ENCODE data around the gene DGKE.

The DGKE gene

DNA sequence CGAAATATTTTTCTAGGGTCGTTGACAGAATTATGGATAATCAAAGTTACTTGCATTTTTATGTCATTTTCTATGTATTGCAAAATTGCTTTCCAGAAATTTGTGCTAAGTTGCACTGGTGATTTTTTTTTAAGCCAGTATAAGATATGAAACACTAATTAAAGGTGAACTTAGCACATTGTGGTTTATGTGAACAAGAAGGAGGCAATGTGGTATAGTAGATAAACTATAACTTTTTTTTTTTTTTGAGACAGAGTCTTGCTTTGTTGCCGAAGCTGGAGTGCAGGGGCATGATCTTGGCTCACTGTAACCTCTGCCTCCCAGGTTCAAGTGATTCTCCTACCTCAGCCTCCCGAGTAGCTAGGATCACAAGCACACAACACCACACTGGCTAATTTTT is 13.2 kb downstream of the DGKE start:
- DNase-seq (ENCODE audit: low read depth in 2 of 2) = no peak

DNA sequence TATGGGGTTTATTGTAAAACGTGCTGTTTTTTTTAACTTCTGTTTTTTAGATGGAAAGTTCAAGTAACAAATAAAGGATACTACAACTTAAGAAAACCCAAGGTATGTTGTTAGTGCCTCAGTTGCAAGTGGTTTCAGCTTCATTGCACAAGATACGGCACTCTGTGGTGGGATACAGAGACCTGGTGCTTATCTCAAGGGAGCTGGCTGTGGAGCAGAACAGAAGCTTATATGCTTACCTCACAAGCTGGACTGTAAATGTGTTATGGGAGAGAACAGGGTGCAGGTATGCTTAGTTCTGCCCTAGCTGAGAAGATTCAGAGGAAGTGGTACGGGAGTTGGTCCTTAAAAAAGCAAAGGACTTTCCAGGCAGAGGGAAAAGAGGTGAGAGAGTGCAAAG is 15.2 kb downstream of the DGKE start:
- no peak for DNase-seq (ENCODE audit: low read depth in 2 of 2)

DNA sequence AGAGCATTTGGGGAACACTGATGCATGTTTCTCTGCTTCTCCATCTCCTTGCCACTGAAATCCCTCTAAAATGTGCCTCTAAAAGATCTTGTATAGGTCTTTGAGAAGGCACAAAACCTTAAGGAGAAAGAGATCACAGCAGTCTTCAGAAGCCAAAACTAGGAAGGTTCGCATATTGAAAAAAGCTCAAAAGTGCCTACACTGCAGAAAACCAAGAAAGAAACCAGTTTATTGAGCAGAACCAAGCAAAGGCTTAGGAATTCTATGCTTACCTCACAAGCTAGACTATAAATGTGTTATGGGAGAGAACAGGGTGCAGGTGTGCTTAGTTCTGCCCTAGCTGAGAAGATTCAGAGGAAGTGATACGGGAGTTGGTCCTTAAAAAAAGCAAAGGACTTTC is 16.6 kb downstream of the DGKE start:
- no peak for DNase-seq (ENCODE audit: low read depth in 2 of 2)

DNA sequence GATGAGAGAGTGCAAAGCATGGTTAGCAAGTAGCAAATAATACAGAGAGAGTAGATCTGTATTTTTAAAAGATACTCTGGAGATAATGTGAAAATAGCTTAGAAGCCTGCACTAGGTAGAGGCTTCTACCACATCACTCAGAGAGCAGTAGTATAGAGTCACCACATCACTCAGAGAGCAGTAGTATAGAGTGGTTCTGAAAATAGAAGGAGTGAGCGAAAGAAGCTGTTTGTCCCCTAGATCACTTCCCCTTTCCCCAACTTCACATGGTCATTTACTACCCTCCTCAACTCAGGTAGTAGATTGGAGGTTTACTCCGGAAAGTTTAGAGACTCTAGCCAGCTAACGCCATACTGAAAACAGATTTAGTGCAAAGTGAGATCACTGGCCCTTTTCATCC is 17.1 kb downstream of the DGKE start:
- DNase-seq (ENCODE audit: low read depth in 2 of 2) = no peak

DNA sequence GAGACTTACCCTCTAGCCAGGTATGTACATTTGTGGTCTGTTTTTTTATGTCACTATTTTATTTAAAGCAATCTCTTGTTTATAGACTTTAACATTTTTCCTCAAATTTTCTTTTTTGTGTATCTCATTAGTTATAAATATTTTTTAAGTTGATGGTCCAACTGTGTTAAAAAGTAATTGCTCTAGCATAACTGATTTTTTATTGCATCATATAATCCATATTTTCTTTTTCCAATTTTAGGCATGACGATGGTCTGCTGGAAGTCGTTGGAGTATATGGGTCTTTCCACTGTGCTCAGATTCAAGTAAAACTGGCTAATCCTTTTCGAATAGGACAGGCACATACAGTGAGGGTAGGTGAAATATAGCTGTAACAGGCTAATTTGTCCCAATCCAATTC is 27.9 kb downstream of the DGKE start:
- no peak for DNase-seq (ENCODE audit: low read depth in 2 of 2)

DNA sequence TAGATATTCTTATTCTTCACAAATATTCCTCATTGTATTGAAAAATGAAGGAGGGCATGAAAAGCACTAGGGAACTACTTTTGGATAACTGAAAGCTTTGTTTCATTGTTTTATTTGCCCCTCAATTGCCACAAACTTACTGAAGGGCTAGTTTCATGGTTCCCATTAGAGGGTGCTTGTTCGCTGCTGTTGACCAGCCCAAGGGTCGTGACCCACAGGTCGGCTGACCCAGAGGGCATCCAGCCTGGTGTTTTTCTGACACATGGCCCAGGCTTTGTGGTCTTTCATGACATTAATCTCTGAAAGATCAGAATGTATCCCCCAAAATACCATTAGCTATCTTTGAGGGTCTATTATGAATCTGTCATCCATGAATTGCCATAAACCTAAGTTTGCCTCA is 30.0 kb downstream of the DGKE start:
- DNase-seq (ENCODE audit: low read depth in 2 of 2) = no peak

DNA sequence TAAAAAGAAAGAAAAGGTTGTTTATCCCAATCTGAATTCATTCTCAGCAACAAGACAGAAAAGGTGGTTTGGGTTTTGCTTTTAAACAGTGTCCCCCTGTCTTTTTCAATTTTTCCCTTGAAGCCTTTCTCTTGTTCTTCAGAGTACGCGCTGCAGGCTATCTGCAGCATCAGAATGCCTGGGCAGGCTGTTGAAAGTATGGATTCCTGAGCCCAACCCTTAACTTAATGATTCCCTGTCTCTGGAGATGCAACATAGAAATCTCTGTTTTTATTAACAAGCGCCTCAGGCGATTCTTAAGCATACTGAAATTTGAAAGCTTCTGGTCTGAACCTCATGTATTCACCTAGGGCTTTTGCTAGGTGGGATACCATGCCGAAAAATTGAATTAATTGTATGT is 32.1 kb downstream of the DGKE start:
- DNase-seq (ENCODE audit: low read depth in 2 of 2) = no peak

DNA sequence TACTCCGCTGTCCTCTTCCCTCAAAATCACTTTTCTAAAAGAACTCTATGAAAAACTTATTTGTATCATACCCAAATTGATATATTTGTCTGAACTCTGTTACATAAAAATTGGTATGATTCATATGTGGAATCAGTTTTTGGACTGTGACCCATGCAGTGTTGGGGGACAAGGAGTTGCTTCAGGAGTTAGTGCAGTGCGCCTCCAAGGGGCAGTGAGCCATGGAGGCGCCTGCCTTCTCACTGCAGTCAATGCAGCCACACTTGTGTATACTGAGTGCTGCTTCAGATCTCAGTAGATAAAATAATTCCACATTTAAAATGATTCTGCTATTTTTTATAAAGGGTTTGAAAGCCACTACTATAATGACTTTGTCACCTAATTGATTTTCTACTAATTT is 32.5 kb downstream of the DGKE start:
- no peak for DNase-seq (ENCODE audit: low read depth in 2 of 2)

DNA sequence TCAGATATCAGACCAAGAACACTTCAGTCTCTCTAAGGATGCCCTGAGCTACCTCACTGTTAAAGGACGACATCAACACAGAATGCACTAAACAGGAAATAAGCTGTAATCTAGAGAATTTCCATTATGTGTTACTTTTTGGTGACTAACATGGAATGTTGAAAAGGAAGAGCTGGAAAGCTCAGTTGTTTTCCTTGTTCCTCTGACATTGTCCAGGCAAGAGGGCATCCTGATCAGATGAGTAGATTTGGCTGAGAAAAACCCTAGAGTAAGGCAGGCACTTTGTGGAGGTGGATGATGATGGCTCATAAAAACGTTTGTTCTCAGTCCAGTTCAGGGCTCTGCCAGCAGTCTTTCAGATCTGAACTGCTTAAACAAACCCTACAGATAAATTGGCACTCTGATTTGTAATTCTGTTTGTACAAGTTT is 34.0 kb downstream of the DGKE start:
- DNase-seq (ENCODE audit: low read depth in 2 of 2) = no peak

DNA sequence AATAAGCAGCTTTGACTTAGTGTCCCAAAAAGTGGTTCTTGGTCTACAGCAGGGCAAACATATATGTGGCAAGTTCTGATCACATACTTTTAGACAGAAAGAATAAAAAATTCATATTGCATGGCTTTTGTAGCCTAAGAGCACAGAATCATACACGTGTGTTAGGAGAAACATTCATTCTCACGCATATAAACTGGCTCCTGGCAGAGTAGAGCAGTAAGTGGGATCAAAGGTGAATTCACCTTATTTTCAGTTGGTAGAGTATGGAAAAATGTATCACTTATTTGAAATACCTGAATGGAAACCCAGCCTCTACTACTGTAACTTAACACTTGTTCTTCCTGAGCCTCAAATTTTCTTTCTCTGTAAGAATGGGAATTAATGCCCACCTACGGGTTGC is 34.8 kb downstream of the DGKE start:
- no peak for DNase-seq (ENCODE audit: low read depth in 2 of 2)

DNA sequence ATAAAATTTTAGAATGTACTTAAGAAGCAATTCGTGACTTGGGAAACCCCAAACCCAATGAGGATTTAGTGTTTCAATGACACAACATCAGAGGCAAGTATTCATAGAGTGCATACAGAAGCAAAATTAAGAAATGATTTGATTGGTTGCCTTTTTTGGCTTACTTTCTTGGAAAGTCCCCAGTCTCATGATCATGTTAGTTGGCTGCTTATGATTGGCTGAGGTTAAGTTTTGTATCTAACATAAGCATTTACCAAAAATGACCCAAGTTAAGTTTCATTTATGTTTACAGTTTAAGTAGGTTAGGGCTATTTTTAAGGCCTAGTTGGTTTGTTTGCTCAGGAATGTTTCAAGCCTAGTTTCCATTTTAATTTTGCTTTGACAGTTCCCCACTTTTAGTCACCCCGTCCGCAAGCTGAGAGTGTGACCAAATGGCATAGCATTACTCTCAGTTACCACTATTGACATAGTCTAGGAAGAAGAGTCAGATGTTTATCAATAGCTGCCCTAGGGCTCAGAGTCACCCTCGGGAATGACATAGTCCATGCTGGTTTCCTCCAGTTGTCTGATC is 36.2 kb downstream of the DGKE start:
- DNase-seq (ENCODE audit: low read depth in 2 of 2) = no peak

DNA sequence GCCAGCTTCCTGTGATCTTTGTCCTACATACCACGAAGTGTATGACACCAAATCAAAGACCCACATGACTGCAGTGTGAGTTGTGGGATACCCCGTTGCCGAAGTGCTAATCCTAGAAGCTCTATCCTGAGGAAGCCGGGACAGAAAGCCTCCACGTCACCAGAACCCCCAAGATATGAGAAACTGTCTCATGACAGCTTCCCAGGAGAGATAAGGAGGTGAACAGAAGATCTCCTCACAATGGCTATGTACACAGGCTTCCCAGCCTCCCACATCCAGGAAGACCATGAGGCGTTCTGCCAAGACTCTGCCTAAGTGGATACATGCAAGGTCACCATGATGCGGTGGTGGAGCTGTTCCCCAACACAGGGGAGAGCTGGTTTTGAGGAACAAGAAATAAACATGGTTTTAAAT is 42.8 kb downstream of the DGKE start:
- no peak for DNase-seq (ENCODE audit: low read depth in 2 of 2)

DNA sequence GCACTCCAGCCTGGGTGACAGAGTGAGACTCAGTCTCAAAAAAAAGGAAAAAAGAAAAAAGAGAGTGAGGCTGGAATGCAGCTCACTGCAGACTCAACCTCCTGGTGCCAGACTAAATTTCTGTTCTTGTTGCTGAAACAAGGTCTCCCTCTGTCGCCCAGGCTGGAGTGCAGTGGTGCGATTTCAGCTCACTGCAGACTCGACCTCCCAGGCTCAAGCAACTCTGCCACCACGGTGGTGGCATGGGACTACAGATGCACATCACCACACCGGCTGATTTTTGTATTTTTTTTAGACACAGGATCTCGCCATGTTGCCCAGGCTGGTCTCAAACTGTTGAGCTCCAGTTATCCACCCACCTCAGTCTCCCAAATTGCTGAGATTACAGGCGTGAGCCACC is 45.3 kb downstream of the DGKE start:
- no peak for DNase-seq (ENCODE audit: low read depth in 2 of 2)

DNA sequence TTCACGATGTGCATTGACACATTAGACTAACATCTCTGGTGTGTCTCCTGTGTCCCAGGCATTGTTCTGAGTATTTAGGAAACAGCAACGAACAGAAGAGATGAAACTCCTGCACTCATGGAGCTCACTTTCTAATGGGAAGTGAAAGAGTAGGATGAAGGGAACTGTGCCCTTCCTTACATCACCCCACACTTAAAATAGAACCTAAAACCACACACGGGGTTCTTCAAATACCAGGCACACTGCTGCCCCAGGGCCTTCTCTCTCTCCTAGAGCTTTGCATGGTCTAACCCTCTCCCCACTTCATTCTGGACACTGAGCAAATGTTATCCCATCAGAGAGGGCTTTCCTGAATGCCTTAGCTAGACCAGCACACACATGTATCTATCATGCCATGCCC is 46.2 kb downstream of the DGKE start:
- no peak for DNase-seq (ENCODE audit: low read depth in 2 of 2)

DNA sequence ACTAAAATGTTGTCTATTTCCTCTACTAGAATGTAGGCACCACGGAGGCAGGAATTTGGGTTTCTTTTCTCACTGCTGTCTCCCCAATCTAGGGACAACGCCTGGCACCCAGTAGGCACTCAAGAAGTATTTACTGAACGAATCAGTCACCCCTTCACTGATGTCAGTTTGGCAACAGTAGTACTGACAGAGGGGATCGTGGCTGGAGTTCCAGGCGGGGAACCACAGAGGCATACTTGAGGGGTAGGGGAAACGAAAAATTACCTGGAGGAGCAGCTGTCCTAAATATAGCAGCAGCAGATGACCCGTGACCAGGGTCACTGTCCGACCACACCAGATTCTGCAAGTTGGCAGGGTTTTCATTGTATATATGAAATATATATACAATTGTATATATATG is 46.6 kb downstream of the DGKE start:
- DNase-seq (ENCODE audit: low read depth in 2 of 2) = no peak

DNA sequence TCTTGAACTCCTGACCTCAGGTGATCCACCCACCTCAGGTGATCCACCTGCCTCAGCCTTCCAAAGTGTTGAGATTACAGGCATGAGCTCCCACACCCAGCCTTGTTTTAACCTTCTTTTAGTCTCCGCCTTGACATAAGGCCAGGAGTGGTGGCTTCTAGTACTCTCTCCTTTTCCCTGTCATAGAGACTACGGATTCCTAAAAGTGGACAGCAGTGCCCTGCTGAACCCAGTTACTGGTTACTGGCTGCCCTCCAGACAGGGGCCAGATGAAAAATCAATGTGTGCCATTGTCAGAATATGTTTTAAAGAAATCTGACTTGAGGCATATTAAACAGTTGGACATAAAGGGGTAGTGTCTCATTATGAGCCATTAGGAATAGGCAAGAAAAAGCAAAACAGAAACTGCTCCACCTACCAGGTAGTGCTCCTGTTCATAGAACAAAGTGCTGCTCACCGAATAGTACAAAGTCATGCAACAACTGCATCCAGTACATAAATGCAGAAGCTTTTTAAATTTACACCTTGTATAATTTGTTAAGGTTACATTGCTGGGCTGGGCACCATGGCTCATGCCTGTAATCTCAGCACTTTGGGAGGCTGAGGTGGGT is 47.8 kb downstream of the DGKE start:
- no peak for DNase-seq (ENCODE audit: low read depth in 2 of 2)

DNA sequence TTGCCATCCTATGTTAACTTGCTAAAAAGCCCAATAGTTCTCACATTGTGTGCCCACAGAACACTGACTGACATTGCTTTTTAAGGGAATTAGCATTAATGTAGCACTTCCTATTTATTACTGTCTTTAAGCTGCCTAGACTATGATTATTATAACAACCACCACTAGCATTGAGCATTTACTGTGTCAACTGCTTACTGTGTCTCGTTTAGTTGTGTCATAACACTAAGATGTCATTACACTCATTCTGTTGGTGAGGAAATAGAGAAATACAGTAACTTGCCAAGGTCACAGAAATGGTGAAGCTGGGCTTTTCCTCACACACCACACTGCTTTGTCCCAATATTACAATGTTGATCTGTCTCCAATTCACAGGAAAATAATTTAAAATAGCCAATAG is 49.7 kb downstream of the DGKE start:
- DNase-seq (ENCODE audit: low read depth in 2 of 2) = no peak

DNA sequence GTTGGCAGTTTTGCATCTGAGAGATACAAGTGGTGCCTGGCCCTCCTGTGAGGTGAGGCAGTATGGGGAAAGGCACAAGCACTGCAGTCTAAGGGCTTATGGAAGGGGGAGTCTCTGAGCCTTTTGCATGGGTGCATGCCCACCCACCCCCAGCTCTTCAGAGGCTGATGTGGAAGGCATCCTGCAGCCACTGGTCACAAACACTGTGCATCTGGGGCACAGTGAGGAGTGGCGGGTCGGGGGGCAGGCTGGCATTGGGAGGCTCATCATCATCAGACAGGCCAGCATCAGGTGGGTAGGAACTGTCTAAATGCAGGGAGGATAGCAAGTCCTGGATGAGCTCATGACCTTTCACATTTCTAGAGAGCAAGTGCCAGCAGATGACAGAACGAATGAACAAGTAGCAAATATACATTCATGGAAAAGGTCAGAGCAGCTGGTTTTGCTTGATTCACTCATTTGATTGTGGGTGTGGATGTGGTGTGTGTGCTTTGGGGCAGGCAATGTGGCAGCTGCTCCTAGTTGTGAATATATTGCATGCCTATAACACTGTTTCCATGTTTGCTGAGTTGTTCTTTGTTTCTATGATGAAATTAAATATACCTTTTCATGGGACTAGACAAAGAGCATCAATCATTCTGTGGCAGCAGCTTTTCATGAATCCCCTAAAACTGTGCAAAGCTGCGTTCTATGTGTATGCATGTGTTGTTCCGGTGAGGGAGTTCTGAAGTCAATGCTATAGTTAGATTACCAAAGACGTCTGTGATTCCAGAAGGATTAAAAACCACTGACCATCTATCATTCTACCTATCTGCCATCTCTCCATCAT is 50.7 kb downstream of the DGKE start:
- no peak for DNase-seq (ENCODE audit: low read depth in 2 of 2)

DNA sequence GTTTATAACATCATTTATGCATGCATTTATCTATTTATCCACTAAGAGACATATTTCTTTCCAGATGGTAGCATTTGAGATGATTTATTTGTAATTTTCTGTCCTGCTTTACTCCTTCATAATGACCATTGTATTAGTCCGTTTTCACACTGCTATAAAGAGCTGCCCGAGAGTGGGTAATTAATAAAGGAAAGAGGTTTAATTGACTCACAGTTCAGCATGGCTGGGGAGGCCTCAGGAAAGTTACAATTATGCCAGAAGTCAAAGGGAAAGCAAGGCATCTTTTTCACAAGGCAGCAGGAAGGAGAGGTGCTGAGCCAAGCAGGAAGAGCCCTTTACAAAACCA is 51.3 kb downstream of the DGKE start:
- no peak for DNase-seq (ENCODE audit: low read depth in 2 of 2)

DNA sequence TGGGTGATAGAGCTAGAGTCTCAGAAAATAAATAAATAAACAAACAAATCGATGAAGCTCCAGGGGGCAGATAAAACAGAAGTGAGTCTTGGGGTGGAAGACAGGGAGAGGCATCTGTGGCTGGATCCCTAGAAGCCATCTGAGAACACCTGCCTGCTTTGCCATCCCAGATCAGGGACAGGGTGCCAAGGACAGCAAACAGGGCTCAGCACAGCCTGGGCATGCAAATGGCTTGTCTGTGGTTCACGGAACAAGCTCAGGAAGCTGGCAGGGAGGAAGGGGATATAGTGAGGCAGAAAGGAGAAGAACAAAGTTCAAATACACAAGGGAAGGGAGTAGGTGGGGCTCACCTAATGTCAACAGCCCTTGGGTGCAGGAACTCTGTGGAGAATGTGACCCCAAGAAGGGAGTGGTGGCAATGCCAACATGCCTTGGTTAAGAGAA is 52.4 kb downstream of the DGKE start:
- no peak for DNase-seq (ENCODE audit: low read depth in 2 of 2)

DNA sequence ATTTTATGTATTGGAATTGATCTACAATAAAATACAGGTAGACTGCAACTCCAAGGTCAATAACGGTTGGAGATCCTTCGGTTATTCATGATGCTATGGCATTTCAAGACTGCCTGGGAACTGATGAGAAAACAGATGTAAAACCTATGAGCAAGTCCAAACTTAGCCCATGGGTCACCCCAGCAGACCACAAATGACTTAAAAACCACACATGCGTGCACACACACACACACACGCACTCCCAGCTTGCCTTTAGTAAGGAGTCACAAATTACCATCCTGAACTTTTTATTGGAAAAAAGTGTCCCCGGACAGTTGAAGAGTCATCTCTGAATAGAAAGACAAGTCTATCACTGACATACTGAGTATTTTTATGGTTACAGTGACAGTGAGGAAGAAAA is 53.2 kb downstream of the DGKE start:
- no peak for DNase-seq (ENCODE audit: low read depth in 2 of 2)

DNA sequence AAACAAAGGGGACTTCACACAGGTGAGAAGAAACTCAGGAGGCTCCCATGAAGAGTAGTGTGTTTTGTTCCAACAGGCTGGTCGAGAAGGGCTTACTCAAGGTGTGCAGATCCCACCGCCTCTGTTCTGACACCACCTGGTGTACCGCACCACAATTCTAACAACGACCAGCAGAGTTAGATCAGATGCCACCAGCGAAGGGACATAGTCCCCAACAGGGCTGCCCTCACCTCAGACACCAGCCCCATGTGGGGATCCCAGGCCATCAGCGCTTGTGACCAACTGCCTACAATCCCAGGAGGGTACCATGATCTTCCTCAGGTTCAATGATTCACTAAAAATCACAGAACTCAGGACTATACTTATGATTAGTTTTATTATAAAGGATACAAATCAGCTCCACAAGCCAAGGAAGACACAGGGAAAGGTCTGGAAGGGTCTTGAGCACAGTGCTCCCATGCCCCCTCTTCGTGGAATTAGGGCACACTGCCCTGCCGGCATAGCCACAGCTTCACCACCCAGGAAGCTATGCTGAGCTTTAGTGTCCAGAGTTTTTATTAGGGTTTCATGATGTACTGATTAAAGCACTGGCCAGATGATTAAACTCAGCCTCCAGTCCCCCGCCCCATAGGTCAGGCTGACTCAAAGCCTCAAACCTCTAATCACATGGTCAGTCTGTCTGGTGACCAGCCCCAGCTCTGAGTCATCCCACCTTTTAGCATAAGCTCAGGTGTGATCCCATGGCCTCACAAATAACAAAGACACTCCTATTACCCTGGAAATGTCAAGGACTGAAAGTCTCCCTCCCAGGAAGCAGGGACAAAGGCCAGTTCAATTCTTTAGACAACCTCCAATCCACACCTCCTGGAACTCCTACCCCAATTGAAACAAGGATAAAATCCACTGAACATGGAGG is 53.9 kb downstream of the DGKE start:
- no peak for DNase-seq (ENCODE audit: low read depth in 2 of 2)

Data from fibroblast of skin of left quadriceps (primary cell).